ENCODE measurements around the gene GPR3. TPM values are rescaled to one million over a fixed set of nuclear protein-coding genes. Genes with fewer than 3 reads are reported as not detected.

Gene GPR3
- total RNA-seq, 1 experiment from 2014 or later: 0.98 TPM

GRCh38 chr1:27353629-27354028 is 38.8 kb upstream of the GPR3 start:
- no peaks in the 10 kb centered on the region for H3K36me3 ChIP-seq (ENCODE audit: low read depth)
- no peaks in the 10 kb centered on the region for H4K20me1 ChIP-seq (ENCODE audit: insufficient read depth)
- POLR2A ChIA-PET (ENCODE audit: unreplicated experiment): no interaction called here
- intact Hi-C loops (cut with micrococcal nuclease; ENCODE audit: unreplicated experiment): no loop called here
- H3F3A ChIP-seq (ENCODE audit: insufficient read depth, low read depth): no peaks in the 10 kb centered on the region
- H3K27ac ChIP-seq: no peak overlapping the region
- no TSS peak for BruUV-seq (replicated peaks)
- 0 out of 2 replicates have a peak, but pooled peaks cover 4% of the 10 kb centered on the region for H3K4me1 ChIP-seq (replicated peaks; ENCODE audit: insufficient read depth)
- H3K9me2 ChIP-seq (ENCODE audit: insufficient read depth): no peaks in the 10 kb centered on the region
- H3K27me3 ChIP-seq (ENCODE audit: insufficient read depth, low read depth): no peaks in the 10 kb centered on the region
- CTCF ChIA-PET: interaction anchor here (0.7 to 0.8 kb wide), 2 partner anchors 13 to 221 kb away, joined by 3 read pairs; partner anchors contain the start of gene MAP3K6
- H2AFZ ChIP-seq: no peak overlapping the region
- H3K79me2 ChIP-seq (ENCODE audit: low read depth): no peaks in the 10 kb centered on the region
- no peak overlapping the region for H3K4me2 ChIP-seq
- H3K9me3 ChIP-seq (ENCODE audit: insufficient read depth, low read depth): no peaks in the 10 kb centered on the region
- DNase-seq: no peak
- TF ChIP-seq CTCF (conservative IDR thresholded peaks at IDR 0.05) (no peak), EZH2 (IDR thresholded peaks at IDR 0.05; ENCODE audit: low read depth) (no peak)
- no peak overlapping the region for H3K4me3 ChIP-seq

GRCh38 chr1:27355683-27356082 is 36.7 kb upstream of the GPR3 start:
- Histone ChIP-seq H3K27me3 (ENCODE audit: insufficient read depth, low read depth) (no peaks in the 10 kb centered on the region), H3K4me3 (no peak overlapping the region), H3F3A (ENCODE audit: insufficient read depth, low read depth) (no peaks in the 10 kb centered on the region), H3K4me1 (replicated peaks; ENCODE audit: insufficient read depth) (no peaks in the 10 kb centered on the region), H3K27ac (no peak overlapping the region), H3K4me2 (no peak overlapping the region), H2AFZ (no peak overlapping the region), H3K79me2 (ENCODE audit: low read depth) (no peaks in the 10 kb centered on the region), H3K36me3 (ENCODE audit: low read depth) (no peaks in the 10 kb centered on the region), H3K9me3 (ENCODE audit: insufficient read depth, low read depth) (no peaks in the 10 kb centered on the region), H4K20me1 (ENCODE audit: insufficient read depth) (no peaks in the 10 kb centered on the region), H3K9me2 (ENCODE audit: insufficient read depth) (no peaks in the 10 kb centered on the region)
- TF ChIP-seq CTCF (conservative IDR thresholded peaks at IDR 0.05) (no peak), EZH2 (IDR thresholded peaks at IDR 0.05; ENCODE audit: low read depth) (no peak)
- no peak for DNase-seq
- intact Hi-C loops (cut with micrococcal nuclease; ENCODE audit: unreplicated experiment): no loop called here
- ChIA-PET POLR2A (ENCODE audit: unreplicated experiment) (no interaction called here), CTCF (no interaction called here)
- no TSS peak for BruUV-seq (replicated peaks)

GRCh38 chr1:27356277-27356618 is 36.2 kb upstream of the GPR3 start:
- no peaks in the 10 kb centered on the region for H4K20me1 ChIP-seq (ENCODE audit: insufficient read depth)
- H3K4me3 ChIP-seq: no peak overlapping the region
- no peak overlapping the region for H3K4me2 ChIP-seq
- H3K27ac ChIP-seq: no peak overlapping the region
- no peaks in the 10 kb centered on the region for H3K9me2 ChIP-seq (ENCODE audit: insufficient read depth)
- CTCF ChIA-PET: interaction anchor here (0.6 kb wide), 1 partner anchor 1249 kb away, joined by 5 read pairs; no protein-coding TSS in a partner anchor
- TF ChIP-seq EZH2 (IDR thresholded peaks at IDR 0.05; ENCODE audit: low read depth): no peak
- no peak for TF ChIP-seq CTCF (conservative IDR thresholded peaks at IDR 0.05)
- BruUV-seq (replicated peaks): no TSS peak
- no peak for DNase-seq
- H3K4me1 ChIP-seq (replicated peaks; ENCODE audit: insufficient read depth): no peaks in the 10 kb centered on the region
- no peaks in the 10 kb centered on the region for H3K27me3 ChIP-seq (ENCODE audit: insufficient read depth, low read depth)
- no peaks in the 10 kb centered on the region for H3K79me2 ChIP-seq (ENCODE audit: low read depth)
- no peaks in the 10 kb centered on the region for H3K36me3 ChIP-seq (ENCODE audit: low read depth)
- POLR2A ChIA-PET (ENCODE audit: unreplicated experiment): no interaction called here
- H2AFZ ChIP-seq: no peak overlapping the region
- intact Hi-C loops (cut with micrococcal nuclease; ENCODE audit: unreplicated experiment): no loop called here
- H3K9me3 ChIP-seq (ENCODE audit: insufficient read depth, low read depth): no peaks in the 10 kb centered on the region
- no peaks in the 10 kb centered on the region for H3F3A ChIP-seq (ENCODE audit: insufficient read depth, low read depth)
